ENCODE measurements around the gene UVRAG. TPM values are rescaled to one million over a fixed set of nuclear protein-coding genes. Genes with fewer than 3 reads are reported as not detected.
A peak's percentile ranks its signal among the peaks of the same experiment; 100 is the strongest.

UVRAG gene
- total RNA-seq, 1 donor from 2014 or later, result 20.7 TPM

GRCh38 chr11:75827562-75827961, 12.6 kb downstream of the UVRAG start:
- no peaks in the 10 kb centered on the region for H3K9me3 Mint-ChIP-seq
- peaks cover 19% of the 10 kb centered on the region for H3K4me1 Mint-ChIP-seq (ENCODE audit: unreplicated experiment)
- H3K36me3 Mint-ChIP-seq, result peaks cover 4% of the 10 kb centered on the region
- peak overlapping the region; percentile 11 for H3K27ac Mint-ChIP-seq
- TF ChIP-seq, protein P1, sequence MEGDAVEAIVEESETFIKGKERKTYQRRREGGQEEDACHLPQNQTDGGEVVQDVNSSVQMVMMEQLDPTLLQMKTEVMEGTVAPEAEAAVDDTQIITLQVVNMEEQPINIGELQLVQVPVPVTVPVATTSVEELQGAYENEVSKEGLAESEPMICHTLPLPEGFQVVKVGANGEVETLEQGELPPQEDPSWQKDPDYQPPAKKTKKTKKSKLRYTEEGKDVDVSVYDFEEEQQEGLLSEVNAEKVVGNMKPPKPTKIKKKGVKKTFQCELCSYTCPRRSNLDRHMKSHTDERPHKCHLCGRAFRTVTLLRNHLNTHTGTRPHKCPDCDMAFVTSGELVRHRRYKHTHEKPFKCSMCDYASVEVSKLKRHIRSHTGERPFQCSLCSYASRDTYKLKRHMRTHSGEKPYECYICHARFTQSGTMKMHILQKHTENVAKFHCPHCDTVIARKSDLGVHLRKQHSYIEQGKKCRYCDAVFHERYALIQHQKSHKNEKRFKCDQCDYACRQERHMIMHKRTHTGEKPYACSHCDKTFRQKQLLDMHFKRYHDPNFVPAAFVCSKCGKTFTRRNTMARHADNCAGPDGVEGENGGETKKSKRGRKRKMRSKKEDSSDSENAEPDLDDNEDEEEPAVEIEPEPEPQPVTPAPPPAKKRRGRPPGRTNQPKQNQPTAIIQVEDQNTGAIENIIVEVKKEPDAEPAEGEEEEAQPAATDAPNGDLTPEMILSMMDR (conservative IDR thresholded peaks at IDR 0.05), result no peak
- no peak for DNase-seq (ENCODE audit: extremely low spot score, unreplicated experiment)
- no peaks in the 10 kb centered on the region for H3K27me3 Mint-ChIP-seq
- no peak overlapping the region for H3K4me3 Mint-ChIP-seq

DNA sequence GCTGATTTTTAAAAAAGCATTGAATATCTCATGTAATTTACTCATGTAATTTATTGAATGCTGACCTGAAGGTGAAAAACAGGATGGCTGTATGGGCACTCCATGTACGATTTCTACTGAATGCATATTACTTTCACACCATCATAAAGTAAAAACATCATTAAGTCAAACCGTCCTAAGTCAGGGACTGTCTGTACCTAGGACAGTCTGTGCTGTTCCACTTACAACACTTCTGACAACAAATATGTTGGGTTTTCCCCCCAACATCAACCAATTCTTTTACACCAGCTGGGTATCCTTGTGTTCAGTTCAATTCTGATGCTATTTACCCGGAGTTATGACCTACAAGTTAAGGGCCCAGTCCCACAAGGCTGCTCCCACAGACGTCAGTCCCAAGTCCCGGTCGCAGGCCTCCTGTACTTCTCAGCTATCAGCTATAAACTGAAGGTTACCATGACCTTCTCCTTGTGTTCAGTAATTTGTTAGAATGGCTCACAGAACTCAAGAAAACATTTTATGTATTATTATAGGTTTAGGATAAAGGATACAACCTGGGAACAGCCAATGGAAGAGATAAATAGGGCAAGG, 17.0 kb downstream of the UVRAG start:
- H3K27ac Mint-ChIP-seq, result no peak overlapping the region
- H3K27me3 Mint-ChIP-seq, result no peaks in the 10 kb centered on the region
- peaks cover 10% of the 10 kb centered on the region for H3K4me1 Mint-ChIP-seq (ENCODE audit: unreplicated experiment)
- TF ChIP-seq, protein P1 (conservative IDR thresholded peaks at IDR 0.05), result no peak
- H3K4me3 Mint-ChIP-seq, result no peak overlapping the region
- H3K9me3 Mint-ChIP-seq, result no peaks in the 10 kb centered on the region
- DNase-seq (ENCODE audit: extremely low spot score, unreplicated experiment), result no peak
- peaks cover 8% of the 10 kb centered on the region for H3K36me3 Mint-ChIP-seq

DNA sequence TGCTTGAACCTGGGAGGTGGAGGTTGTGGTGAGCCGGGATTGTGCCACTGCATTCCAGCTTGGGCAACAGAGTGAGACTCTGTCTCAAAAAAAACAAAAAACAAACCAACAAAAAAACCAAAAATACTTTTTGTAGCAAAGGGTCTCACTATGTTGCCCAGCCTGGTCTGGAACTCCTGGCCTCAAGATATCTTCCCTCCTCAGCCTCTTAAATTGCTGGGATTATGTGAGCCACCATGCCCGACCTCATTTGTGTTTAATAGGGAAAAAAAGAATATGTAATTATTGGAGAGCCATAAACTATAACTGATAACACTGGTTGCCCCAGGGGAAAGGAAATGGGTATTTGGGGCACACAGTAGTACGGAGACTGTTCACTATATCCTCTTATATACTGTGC, 19.7 kb downstream of the UVRAG start:
- Mint-ChIP-seq H3K9me3 (no peaks in the 10 kb centered on the region), H3K4me1 (ENCODE audit: unreplicated experiment) (peaks cover 5% of the 10 kb centered on the region), H3K27me3 (no peaks in the 10 kb centered on the region), H3K27ac (no peak overlapping the region), H3K4me3 (no peak overlapping the region), H3K36me3 (peaks cover 13% of the 10 kb centered on the region)
- TF ChIP-seq, protein P1 (conservative IDR thresholded peaks at IDR 0.05), result no peak
- DNase-seq (ENCODE audit: extremely low spot score, unreplicated experiment), result no peak

- TF ChIP-seq, protein P1 (conservative IDR thresholded peaks at IDR 0.05), result no peak
- no peaks in the 10 kb centered on the region for H3K9me3 Mint-ChIP-seq
- H3K36me3 Mint-ChIP-seq, result peaks cover 11% of the 10 kb centered on the region
- H3K4me1 Mint-ChIP-seq (ENCODE audit: unreplicated experiment), result peaks cover 13% of the 10 kb centered on the region
- no peak for DNase-seq (ENCODE audit: extremely low spot score, unreplicated experiment)
- no peaks in the 10 kb centered on the region for H3K27me3 Mint-ChIP-seq
- H3K27ac Mint-ChIP-seq, result no peak overlapping the region
- no peak overlapping the region for H3K4me3 Mint-ChIP-seq
Measured at GRCh38 chr11:75836417-75836816, 21.4 kb downstream of the UVRAG start.

DNA sequence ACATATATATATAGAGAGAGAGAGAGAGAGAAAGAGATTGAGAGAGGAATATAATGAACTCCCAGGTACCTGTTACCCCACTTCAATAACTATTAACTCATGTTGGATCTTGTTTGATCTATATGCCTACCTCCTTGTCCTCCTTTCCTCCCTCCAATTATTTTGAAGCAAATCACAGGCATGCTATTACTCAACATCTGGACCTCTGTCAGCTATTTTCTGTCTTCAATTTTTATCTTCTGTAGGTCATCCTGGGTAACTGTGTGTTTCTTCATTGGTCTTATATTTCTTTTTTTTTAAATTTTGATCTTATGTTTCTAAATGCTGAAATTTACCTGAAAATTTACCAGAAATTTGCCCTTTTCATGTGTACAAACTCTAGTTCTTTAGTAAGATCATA, 24.8 kb downstream of the UVRAG start:
- Mint-ChIP-seq H3K4me3 (no peak overlapping the region), H3K27me3 (no peaks in the 10 kb centered on the region), H3K36me3 (peaks cover 12% of the 10 kb centered on the region), H3K4me1 (ENCODE audit: unreplicated experiment) (peaks cover 13% of the 10 kb centered on the region), H3K27ac (peak overlapping the region; percentile 9), H3K9me3 (no peaks in the 10 kb centered on the region)
- DNase-seq (ENCODE audit: extremely low spot score, unreplicated experiment), result no peak
- TF ChIP-seq, protein P1 (conservative IDR thresholded peaks at IDR 0.05), result no peak

- peaks cover 19% of the 10 kb centered on the region for H3K36me3 Mint-ChIP-seq
- H3K4me1 Mint-ChIP-seq (ENCODE audit: unreplicated experiment), result peaks cover 13% of the 10 kb centered on the region
- no peaks in the 10 kb centered on the region for H3K9me3 Mint-ChIP-seq
- no peaks in the 10 kb centered on the region for H3K27me3 Mint-ChIP-seq
- no peak for DNase-seq (ENCODE audit: extremely low spot score, unreplicated experiment)
- peak overlapping the region; percentile 9 for H3K27ac Mint-ChIP-seq
- TF ChIP-seq, protein P1 (conservative IDR thresholded peaks at IDR 0.05), result no peak
- H3K4me3 Mint-ChIP-seq, result no peak overlapping the region
Measured at GRCh38 chr11:75840522-75840921, 25.5 kb downstream of the UVRAG start.
